Left ventricle myocardium superior (tissue), 1 donor: ENCODE data around the gene ZBTB3. TPM values are rescaled to one million over a fixed set of nuclear protein-coding genes. Genes with fewer than 3 reads are reported as not detected.

Source experiments
- ATAC-seq: fragments of 200-7000 bp; cut with Tn5 transposase; one replicate; pipeline ENCODE4 v1.9.1; 2020; ENCODE audit warnings: mild to moderate bottlenecking, moderate library complexity
- DNase-seq: peaks from one replicate; pipeline ENCODE4 v3.0.0-alpha.2; 2020
- intact Hi-C: fragments of 100-400 bp; cut with micrococcal nuclease; formaldehyde crosslinking; loops from one replicate; pipeline ENCODE4 v1.11.0; 2022
- microRNA-seq: library from miRNA; unstranded; fragments of <30 nt; microRNA quantifications from one replicate; pipeline ENCODE4 v1.2.0, GENCODE V29; 2020; ENCODE audit warnings: borderline number of aligned reads
- total RNA-seq: library from RNA; stranded (reverse); fragmentation: NEBNext Ultra II Directional; extraction: Animal tissue kit (Norgen Biotek cat#: 25700); gene quantifications from one replicate; pipeline ENCODE4 v1.2.1, GENCODE V29; 2021
- donor health status: DM: no; HTN: yes; CAD: no; lungs with severe emphysema.

The ZBTB3 gene
- total RNA-seq, 1 donor from 2014 or later: 10.1 TPM

GRCh38 chr11:62702246-62702645 is 51.7 kb downstream of the ZBTB3 start:
- ATAC-seq: no peak
- no peak for DNase-seq

More at GRCh38 chr11:62702246-62702645, 51.7 kb downstream of the ZBTB3 start:
- intact Hi-C loops: no loop called here

Small RNA genes within 50 kb of the gene (microRNA-seq; reads per million reads assigned to microRNA genes)
- gene MIR6514: not detected
- not detected for gene MIR6748

Other genes with a start within 250 kb of the ZBTB3 start
- 354 TPM for gene AHNAK, start 207.4 kb downstream of the ZBTB3 start, total RNA-seq
- 804 TPM for gene EEF1G, start 180.3 kb downstream of the ZBTB3 start, total RNA-seq
- 12.3 TPM for gene TUT1, start 162.6 kb downstream of the ZBTB3 start, total RNA-seq
- 33.1 TPM for gene MTA2, start 152.3 kb downstream of the ZBTB3 start, total RNA-seq
- 12.9 TPM for gene EML3, start 141.4 kb downstream of the ZBTB3 start, total RNA-seq
- gene ROM1, start 140.9 kb downstream of the ZBTB3 start, total RNA-seq: 1.7 TPM
- 12.1 TPM for gene B3GAT3, start 132.2 kb downstream of the ZBTB3 start, total RNA-seq
- gene GANAB, start 107.5 kb downstream of the ZBTB3 start, total RNA-seq: 106 TPM
- 12.0 TPM for gene INTS5, start 100.9 kb downstream of the ZBTB3 start, total RNA-seq
- 27.1 TPM for gene C11orf98, start 89.0 kb downstream of the ZBTB3 start, total RNA-seq
- 3.1 TPM for gene CSKMT, start 88.8 kb downstream of the ZBTB3 start, total RNA-seq
- gene UQCC3, start 82.5 kb downstream of the ZBTB3 start, total RNA-seq: 7.7 TPM
- gene LBHD1, start 81.9 kb downstream of the ZBTB3 start, total RNA-seq: 1.7 TPM
- gene UBXN1, start 75.1 kb downstream of the ZBTB3 start, total RNA-seq: 88.6 TPM
- gene LRRN4CL, start 64.6 kb downstream of the ZBTB3 start, total RNA-seq: 3.4 TPM
- gene BSCL2, start 46.7 kb downstream of the ZBTB3 start, total RNA-seq: 15.2 TPM
- not detected for gene GNG3, start 46.5 kb downstream of the ZBTB3 start, total RNA-seq
- gene HNRNPUL2, start 26.7 kb downstream of the ZBTB3 start, total RNA-seq: 35.8 TPM
- 15.1 TPM for gene TTC9C, start 25.7 kb downstream of the ZBTB3 start, total RNA-seq
- 43.5 TPM for gene POLR2G, start 7.4 kb upstream of the ZBTB3 start, total RNA-seq
- 8.8 TPM for gene TAF6L, start 17.2 kb upstream of the ZBTB3 start, total RNA-seq
- 16.9 TPM for gene TMEM179B, start 33.2 kb upstream of the ZBTB3 start, total RNA-seq
- 21.7 TPM for gene TMEM223, start 37.8 kb upstream of the ZBTB3 start, total RNA-seq
- gene NXF1, start 51.3 kb upstream of the ZBTB3 start, total RNA-seq: 49.6 TPM
- gene STX5, start 77.9 kb upstream of the ZBTB3 start, total RNA-seq: 19.5 TPM
- not detected for gene TEX54, start 78.7 kb upstream of the ZBTB3 start, total RNA-seq
- 25.8 TPM for gene WDR74, start 85.4 kb upstream of the ZBTB3 start, total RNA-seq
- 36.4 TPM for gene SLC3A2, start 126.7 kb upstream of the ZBTB3 start, total RNA-seq
- 0.07 TPM for gene CHRM1, start 167.2 kb upstream of the ZBTB3 start, total RNA-seq
- gene SLC22A6, start 230.8 kb upstream of the ZBTB3 start, total RNA-seq: not detected